ENCODE measurements around the gene GRHL3.

The GRHL3 gene

GRCh38 chr1:24369199-24369598 lies 50.0 kb downstream of the GRHL3 start:
- no peak for TF ChIP-seq CTCF (IDR thresholded peaks at IDR 0.05; ENCODE audit: low read depth, low read length, missing control alignments)
- H3K4me3 ChIP-seq (ENCODE audit: low read depth, low read length), result no peak overlapping the region
- no peak for DNase-seq (ENCODE audit: low read depth)
- in situ Hi-C loops (cut with HindIII; ENCODE audit: low sequenced_read_pairs), result no loop called here

- no peak for TF ChIP-seq CTCF (IDR thresholded peaks at IDR 0.05; ENCODE audit: low read depth, low read length, missing control alignments)
- in situ Hi-C loops (cut with HindIII; ENCODE audit: low sequenced_read_pairs), result no loop called here
- no peak for DNase-seq (ENCODE audit: low read depth)
- no peak overlapping the region for H3K4me3 ChIP-seq (ENCODE audit: low read depth, low read length)
Observed at GRCh38 chr1:24369801-24370200, 50.6 kb downstream of the GRHL3 start.

GRCh38 chr1:24373044-24373443 lies 53.9 kb downstream of the GRHL3 start:
- H3K4me3 ChIP-seq (ENCODE audit: low read depth, low read length), result no peak overlapping the region
- DNase-seq (ENCODE audit: low read depth), result no peak
- in situ Hi-C loops (cut with HindIII; ENCODE audit: low sequenced_read_pairs), result no loop called here
- TF ChIP-seq CTCF (IDR thresholded peaks at IDR 0.05; ENCODE audit: low read depth, low read length, missing control alignments), result no peak

GRCh38 chr1:24373710-24374109 lies 54.6 kb downstream of the GRHL3 start:
- no peak overlapping the region for H3K4me3 ChIP-seq (ENCODE audit: low read depth, low read length)
- no peak for TF ChIP-seq CTCF (IDR thresholded peaks at IDR 0.05; ENCODE audit: low read depth, low read length, missing control alignments)
- DNase-seq (ENCODE audit: low read depth), result no peak
- in situ Hi-C loops (cut with HindIII; ENCODE audit: low sequenced_read_pairs), result no loop called here

- in situ Hi-C loops (cut with HindIII; ENCODE audit: low sequenced_read_pairs), result no loop called here
- TF ChIP-seq CTCF (IDR thresholded peaks at IDR 0.05; ENCODE audit: low read depth, low read length, missing control alignments), result no peak
- no peak for DNase-seq (ENCODE audit: low read depth)
Observed at GRCh38 chr1:24374891-24375786, 56.0 kb downstream of the GRHL3 start.

GRCh38 chr1:24379733-24380315 lies 60.7 kb downstream of the GRHL3 start:
- no peak for DNase-seq (ENCODE audit: low read depth)
- no peak for TF ChIP-seq CTCF (IDR thresholded peaks at IDR 0.05; ENCODE audit: low read depth, low read length, missing control alignments)
- no peak overlapping the region for H3K4me3 ChIP-seq (ENCODE audit: low read depth, low read length)
- in situ Hi-C loops (cut with HindIII; ENCODE audit: low sequenced_read_pairs), result no loop called here

More at GRCh38 chr1:24374891-24375786, 56.0 kb downstream of the GRHL3 start:
- no peak overlapping the region for H3K4me3 ChIP-seq (ENCODE audit: low read depth, low read length)
